Brain microvascular endothelial cell (primary cell): Measurements from ENCODE around the gene FUT6.

Experiments
- DNase-seq: peaks from one replicate; pipeline ENCODE4 v3.0.0-alpha.2; 2020
- H3K27ac ChIP-seq: fragments of 250-450 bp; sonication (Bioruptor Pico); 2 replicates; pipeline ENCODE4 v1.5.1; 2020; ENCODE audit warnings: mild to moderate bottlenecking, moderate library complexity
- H3K27me3 ChIP-seq: fragments of 250-450 bp; sonication (Bioruptor Pico); replicated peaks from 2 replicates; pipeline ENCODE4 v1.5.1; 2020; ENCODE audit warnings: mild to moderate bottlenecking
- H3K36me3 ChIP-seq: fragments of 250-450 bp; sonication (Bioruptor Pico); replicated peaks from 2 replicates; pipeline ENCODE4 v1.5.1; 2020; ENCODE audit warnings: mild to moderate bottlenecking
- H3K4me3 ChIP-seq: 2 replicates; pipeline ENCODE4 v1.5.1; 2011; ENCODE audit warnings: low read depth, mild to moderate bottlenecking, control low read depth, low read length, moderate library complexity
- CTCF ChIP-seq: IDR thresholded peaks from 2 replicates; pipeline ENCODE4 v1.5.1; 2011; ENCODE audit warnings: low read depth, mild to moderate bottlenecking, moderate library complexity, low read length, control low read depth, inconsistent platforms; ENCODE audit errors: missing control alignments
- in situ Hi-C: cut with HindIII; loops from 2 replicates; pipeline ENCODE4 v1.10.0; 2017; ENCODE audit warnings: low sequenced_read_pairs, low pct_ligation_motif_present

Gene FUT6

GRCh38 chr19:5818594-5818993 is 20.9 kb downstream of the FUT6 start:
- in situ Hi-C loops: no loop called here
- no peak for TF ChIP-seq CTCF
- Histone ChIP-seq H3K27me3 (no peaks in the 10 kb centered on the region), H3K4me3 (no peak overlapping the region), H3K27ac (no peak overlapping the region), H3K36me3 (no peaks in the 10 kb centered on the region)
- no peak for DNase-seq

- Histone ChIP-seq H3K27me3 (no peaks in the 10 kb centered on the region), H3K27ac (no peak overlapping the region), H3K36me3 (no peaks in the 10 kb centered on the region), H3K4me3 (no peak overlapping the region)
- DNase-seq: no peak
- TF ChIP-seq CTCF: no peak
- in situ Hi-C loops: no loop called here
Observed at GRCh38 chr19:5817218-5817617, 22.3 kb downstream of the FUT6 start.

- no peak for TF ChIP-seq CTCF
- Histone ChIP-seq H3K27me3 (no peaks in the 10 kb centered on the region), H3K4me3 (no peak overlapping the region), H3K27ac (no peak overlapping the region), H3K36me3 (no peaks in the 10 kb centered on the region)
- DNase-seq: no peak
- in situ Hi-C loops: no loop called here
Observed at GRCh38 chr19:5814852-5815246, 24.7 kb downstream of the FUT6 start.

- no peaks in the 10 kb centered on the region for H3K27me3 ChIP-seq
- no peak overlapping the region for H3K27ac ChIP-seq
- H3K4me3 ChIP-seq: no peak overlapping the region
- in situ Hi-C loops: no loop called here
- no peak for TF ChIP-seq CTCF
- no peaks in the 10 kb centered on the region for H3K36me3 ChIP-seq
- no peak for DNase-seq
Observed at GRCh38 chr19:5814123-5814851, 25.2 kb downstream of the FUT6 start.

- in situ Hi-C loops: no loop called here
- Histone ChIP-seq H3K36me3 (no peaks in the 10 kb centered on the region), H3K4me3 (no peak overlapping the region), H3K27me3 (peaks cover 2% of the 10 kb centered on the region), H3K27ac (no peak overlapping the region)
- no peak for TF ChIP-seq CTCF
- DNase-seq: no peak
Observed at GRCh38 chr19:5811117-5811516, 28.4 kb downstream of the FUT6 start.

GRCh38 chr19:5809469-5809868 is 30.0 kb downstream of the FUT6 start:
- TF ChIP-seq CTCF: no peak
- Histone ChIP-seq H3K4me3 (no peak overlapping the region), H3K36me3 (no peaks in the 10 kb centered on the region), H3K27ac (no peak overlapping the region), H3K27me3 (peaks cover 12% of the 10 kb centered on the region)
- in situ Hi-C loops: no loop called here
- DNase-seq: no peak
